AG09309 (cell line): ENCODE results near the gene RFNG.

Experiments used
- DNase-seq: peaks from one replicate; pipeline ENCODE4 v3.0.0-alpha.2; 2010; ENCODE audit warnings: low read depth
- H3K4me3 ChIP-seq: 2 replicates; pipeline ENCODE4 v1.5.1; 2011; ENCODE audit warnings: mild to moderate bottlenecking, low read depth, low read length, moderate library complexity; ENCODE audit not compliant: control insufficient read depth
- TF ChIP-seq, protein P1 (sequence below): IDR thresholded peaks from 2 replicates; pipeline ENCODE4 v1.5.1; 2011; ENCODE audit warnings: mild to moderate bottlenecking, low read depth, low read length, inconsistent platforms; ENCODE audit not compliant: insufficient read depth, control insufficient read depth; ENCODE audit errors: missing control alignments

RFNG gene

DNA sequence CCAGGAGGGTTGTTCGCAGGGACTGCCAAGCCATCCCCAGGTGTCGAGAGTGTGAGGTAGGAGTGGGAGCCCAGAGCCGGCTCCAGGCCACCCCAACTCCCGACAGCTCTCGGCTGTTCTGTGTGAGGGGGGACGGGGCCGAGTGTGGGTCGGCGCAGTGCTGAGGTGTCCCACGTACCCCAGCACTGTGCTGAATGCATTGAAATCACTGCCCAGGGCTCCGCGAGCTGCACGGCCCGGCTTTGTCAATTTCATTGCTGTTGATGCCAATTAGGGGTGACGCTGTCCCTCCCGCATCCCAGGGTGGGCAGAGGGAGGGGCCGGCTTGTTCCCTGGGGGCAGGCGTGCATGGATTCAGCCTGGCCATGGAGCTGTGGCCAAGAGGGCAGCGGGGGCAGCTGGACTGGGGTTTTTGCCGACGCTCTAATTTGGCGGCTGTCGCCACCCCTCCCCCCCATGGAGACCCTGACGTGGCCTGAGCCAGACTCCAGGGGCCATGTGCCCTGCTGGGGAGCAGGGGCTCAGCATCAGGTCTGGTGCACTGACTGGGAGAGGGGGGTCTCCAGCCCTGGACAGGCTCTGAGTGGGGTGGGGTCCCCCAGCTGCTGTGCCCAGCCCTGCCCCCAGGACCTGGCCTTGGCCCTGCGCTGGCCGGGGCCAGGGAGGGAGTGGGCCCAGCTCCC lies 43.2 kb downstream of the RFNG start:
- TF ChIP-seq, protein P1, sequence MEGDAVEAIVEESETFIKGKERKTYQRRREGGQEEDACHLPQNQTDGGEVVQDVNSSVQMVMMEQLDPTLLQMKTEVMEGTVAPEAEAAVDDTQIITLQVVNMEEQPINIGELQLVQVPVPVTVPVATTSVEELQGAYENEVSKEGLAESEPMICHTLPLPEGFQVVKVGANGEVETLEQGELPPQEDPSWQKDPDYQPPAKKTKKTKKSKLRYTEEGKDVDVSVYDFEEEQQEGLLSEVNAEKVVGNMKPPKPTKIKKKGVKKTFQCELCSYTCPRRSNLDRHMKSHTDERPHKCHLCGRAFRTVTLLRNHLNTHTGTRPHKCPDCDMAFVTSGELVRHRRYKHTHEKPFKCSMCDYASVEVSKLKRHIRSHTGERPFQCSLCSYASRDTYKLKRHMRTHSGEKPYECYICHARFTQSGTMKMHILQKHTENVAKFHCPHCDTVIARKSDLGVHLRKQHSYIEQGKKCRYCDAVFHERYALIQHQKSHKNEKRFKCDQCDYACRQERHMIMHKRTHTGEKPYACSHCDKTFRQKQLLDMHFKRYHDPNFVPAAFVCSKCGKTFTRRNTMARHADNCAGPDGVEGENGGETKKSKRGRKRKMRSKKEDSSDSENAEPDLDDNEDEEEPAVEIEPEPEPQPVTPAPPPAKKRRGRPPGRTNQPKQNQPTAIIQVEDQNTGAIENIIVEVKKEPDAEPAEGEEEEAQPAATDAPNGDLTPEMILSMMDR: no peak
- H3K4me3 ChIP-seq: no peak overlapping the region

DNA sequence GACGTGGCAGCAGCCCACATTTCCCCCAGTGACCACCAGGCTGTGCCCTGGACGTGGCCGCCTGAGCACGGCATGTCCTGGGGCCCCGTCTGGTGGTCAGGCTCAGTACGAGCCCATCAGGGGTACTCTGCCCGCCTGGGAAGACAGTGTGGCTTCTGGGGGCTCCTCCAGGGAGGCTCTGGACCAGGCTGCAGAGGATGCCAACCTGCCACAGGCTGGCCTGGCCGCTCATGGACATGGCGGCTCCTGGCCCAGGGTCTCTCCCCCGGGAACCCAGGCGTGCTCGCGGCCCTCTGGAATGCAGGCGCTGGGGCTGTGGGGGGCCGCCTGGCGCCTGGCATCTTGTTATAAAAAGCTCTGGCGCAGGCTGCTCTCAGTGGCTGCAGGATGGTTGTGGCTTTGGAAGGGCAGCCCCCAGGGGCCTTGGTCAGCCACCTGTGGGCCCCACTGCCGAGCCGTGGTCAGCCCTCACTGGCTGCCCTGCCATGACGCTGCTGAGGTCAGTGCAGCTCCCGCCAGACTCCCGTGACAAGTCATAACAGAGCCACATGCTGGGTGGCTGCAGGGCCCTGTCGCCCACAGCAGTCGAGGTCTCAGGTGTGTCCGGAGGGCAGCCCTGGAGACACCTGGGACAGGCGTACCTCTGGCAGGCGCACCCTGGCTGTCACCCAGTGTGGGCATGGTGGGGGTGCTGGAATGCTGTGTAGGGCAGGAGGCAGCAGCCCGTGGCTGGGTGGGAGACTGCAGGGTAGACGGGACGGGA lies 43.9 kb downstream of the RFNG start:
- TF ChIP-seq, protein P1: no peak
- DNase-seq: no peak
- no peak overlapping the region for H3K4me3 ChIP-seq

More for the DNA sequence above, 43.2 kb downstream of the RFNG start:
- no peak for DNase-seq

DNA sequence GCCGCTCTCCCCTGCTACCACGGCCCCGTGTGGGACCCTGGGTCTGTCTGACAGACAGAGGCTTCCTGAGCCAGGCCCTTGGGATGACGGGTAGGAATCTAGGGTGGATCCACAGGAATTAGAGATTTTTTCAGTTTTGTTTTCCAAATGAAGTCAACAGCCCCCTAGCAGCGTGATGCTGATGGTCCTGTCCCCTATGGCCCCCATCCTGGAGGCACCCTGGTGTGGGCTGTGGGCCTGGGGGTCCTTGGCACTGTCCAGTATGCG lies 44.5 kb downstream of the RFNG start:
- H3K4me3 ChIP-seq: no peak overlapping the region
- no peak for DNase-seq
- TF ChIP-seq, protein P1: no peak

DNA sequence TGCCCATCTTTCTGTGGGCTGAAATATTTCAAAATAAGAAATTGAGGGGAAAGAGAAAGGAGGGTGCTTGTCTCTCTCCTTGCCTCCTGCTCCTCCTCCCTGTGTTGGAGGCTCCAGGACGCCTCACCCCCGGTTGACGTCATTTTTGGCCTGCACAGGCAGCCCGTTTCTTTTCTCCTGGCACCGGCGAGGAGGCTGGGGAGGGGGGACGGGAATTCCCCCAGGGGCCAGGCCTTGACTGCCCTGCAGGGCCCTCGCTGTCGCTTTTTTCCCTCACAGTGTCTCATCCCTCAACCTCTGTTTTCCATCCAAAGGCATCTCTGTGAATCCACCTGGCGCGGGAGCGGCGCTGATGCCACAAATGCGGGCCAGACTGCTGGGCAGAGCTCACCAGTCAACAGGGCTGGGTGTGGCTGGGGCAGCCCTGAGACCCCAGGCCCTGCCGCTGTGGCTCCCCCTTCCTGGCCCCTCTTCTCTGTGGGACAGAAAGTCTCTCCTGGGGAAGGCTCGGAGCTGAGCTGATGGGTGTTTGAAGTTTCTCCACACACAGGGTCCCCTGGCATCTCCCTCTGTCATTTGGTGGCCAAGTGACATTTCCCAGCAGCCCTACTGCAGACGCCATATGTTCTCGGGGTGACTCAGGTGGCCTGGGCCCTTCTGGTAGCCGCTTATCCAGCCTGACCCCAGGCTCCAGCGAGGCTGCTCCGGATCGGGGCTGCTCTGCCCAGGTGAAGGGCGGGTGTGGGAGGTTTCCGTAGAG lies 45.0 kb downstream of the RFNG start:
- TF ChIP-seq, protein P1: no peak
- no peak overlapping the region for H3K4me3 ChIP-seq
- no peak for DNase-seq

DNA sequence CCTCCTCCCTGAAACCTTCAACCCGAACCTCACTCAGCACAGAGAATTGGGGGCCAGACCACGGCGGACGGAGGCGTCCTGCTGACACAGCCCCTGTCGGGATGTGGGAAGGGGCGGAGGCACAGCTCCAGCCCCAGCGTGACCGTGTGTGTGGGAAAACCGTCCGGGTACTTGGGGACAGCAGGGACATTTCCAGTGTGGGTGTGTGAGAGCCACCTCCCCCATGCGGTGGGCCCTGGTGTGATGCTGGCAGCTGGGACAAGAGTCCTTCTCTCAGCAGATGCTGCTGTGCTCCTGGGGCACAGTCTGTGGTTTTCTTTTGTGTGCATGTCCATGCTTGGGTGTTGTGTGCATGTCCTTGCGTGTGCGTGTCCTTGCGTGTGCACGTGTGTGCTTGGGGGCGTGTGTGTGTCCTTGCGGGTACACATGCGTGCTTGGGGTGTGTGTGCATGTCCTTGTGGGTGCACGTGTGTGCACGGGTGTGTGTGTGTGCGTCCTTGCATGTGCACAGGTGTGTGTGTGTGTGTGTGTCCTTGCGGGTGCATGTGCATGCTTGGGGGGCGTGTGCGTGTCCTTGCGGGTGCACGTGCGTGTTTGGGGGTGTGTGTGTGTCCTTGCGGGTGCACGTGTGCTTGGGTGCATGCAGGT lies 45.8 kb downstream of the RFNG start:
- TF ChIP-seq, protein P1: no peak
- H3K4me3 ChIP-seq: no peak overlapping the region
- no peak for DNase-seq

DNA sequence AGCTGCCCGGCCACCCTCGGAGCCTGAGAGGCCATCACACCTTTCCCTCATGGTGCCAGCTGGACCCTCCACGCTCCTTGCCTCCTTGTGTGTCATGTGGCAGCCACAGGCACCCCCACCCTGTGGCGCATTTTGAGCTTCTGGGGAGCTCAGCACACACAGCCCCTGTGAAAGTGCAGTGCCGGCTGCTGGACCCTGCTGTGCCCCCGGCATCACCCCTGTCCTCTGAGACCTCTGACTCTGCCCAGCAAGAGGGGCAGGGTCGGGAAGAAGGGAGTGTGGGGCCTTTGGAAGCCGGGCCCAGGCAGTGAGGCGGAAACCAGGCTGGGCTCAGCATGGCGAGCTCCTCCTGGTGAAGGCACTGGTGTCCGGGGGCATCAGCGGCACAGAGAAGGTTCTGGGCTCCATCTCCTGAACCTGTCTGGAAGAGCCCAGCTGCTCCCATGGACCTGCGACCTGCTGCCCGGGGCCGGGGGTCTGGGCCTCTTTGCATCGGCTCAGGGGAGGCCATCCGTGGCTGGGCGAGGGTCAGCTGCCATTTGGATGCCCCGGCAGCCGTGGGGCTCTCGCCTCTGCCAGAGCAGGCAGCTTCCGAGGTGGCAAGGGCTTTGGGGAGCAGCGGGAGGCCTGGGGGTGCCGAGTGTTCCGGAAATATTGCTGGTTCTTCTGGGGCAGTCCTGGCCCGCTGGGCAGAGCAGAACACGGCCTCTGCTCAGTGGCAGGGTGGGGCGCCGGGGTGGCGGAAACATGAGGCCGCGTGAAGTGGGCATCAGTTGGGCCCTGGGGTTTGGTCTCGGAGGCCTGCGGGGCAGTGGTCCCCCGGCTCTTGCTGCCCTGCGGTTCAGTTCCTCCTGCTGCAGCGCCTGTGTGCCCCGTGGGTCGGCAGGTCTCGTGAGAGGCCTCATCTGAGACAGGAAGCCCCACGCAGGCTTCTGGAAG lies 46.8 kb downstream of the RFNG start:
- H3K4me3 ChIP-seq: no peak overlapping the region
- DNase-seq: no peak
- TF ChIP-seq, protein P1: no peak
